HG03196 (cell line): ENCODE results near the gene WFS1.

ENCODE experiments used
- ATAC-seq: cut with Tn5 transposase; IDR thresholded peaks from one replicate; pipeline ENCODE4 v1.9.1; 2021; ENCODE audit not compliant: unreplicated experiment

Gene WFS1

GRCh38 chr4:6235901-6236640 lies 33.6 kb upstream of the WFS1 start:
- ATAC-seq: no peak

GRCh38 chr4:6236816-6237390 lies 32.7 kb upstream of the WFS1 start:
- ATAC-seq: no peak

- no peak for ATAC-seq
Observed at GRCh38 chr4:6239486-6239885, 30.2 kb upstream of the WFS1 start.

GRCh38 chr4:6239968-6240367 lies 29.7 kb upstream of the WFS1 start:
- ATAC-seq: no peak

GRCh38 chr4:6241062-6241845 lies 28.4 kb upstream of the WFS1 start:
- ATAC-seq: no peak

GRCh38 chr4:6242271-6243029 lies 27.2 kb upstream of the WFS1 start:
- ATAC-seq: no peak

GRCh38 chr4:6245246-6246169 lies 24.1 kb upstream of the WFS1 start:
- no peak for ATAC-seq

GRCh38 chr4:6246170-6246634 lies 23.4 kb upstream of the WFS1 start:
- ATAC-seq: no peak

- ATAC-seq: no peak
Observed at GRCh38 chr4:6248394-6248793, 21.3 kb upstream of the WFS1 start.

- ATAC-seq: no peak
Observed at GRCh38 chr4:6250235-6250983, 19.2 kb upstream of the WFS1 start.

GRCh38 chr4:6250984-6251295 lies 18.7 kb upstream of the WFS1 start:
- ATAC-seq: no peak

- no peak for ATAC-seq
Observed at GRCh38 chr4:6251365-6251764, 18.3 kb upstream of the WFS1 start.

- no peak for ATAC-seq
Observed at GRCh38 chr4:6252051-6252450, 17.6 kb upstream of the WFS1 start.

GRCh38 chr4:6253111-6253510 lies 16.5 kb upstream of the WFS1 start:
- no peak for ATAC-seq

GRCh38 chr4:6253961-6254360 lies 15.7 kb upstream of the WFS1 start:
- no peak for ATAC-seq

- ATAC-seq: no peak
Observed at GRCh38 chr4:6256141-6256540, 13.5 kb upstream of the WFS1 start.

GRCh38 chr4:6257247-6258025 lies 12.2 kb upstream of the WFS1 start:
- no peak for ATAC-seq

- no peak for ATAC-seq
Observed at GRCh38 chr4:6258026-6258360, 11.7 kb upstream of the WFS1 start.

- ATAC-seq: no peak
Observed at GRCh38 chr4:6258741-6259140, 10.9 kb upstream of the WFS1 start.
